Superior temporal gyrus (tissue), 1 donor: ENCODE measurements around the gene RRAGB.
"Not testable (repeated sequence)": the region's sequence is repeated elsewhere in the genome, so short reads cannot be mapped to it uniquely, and the experiment has no call there.

Source experiments
- DNase-seq: peaks from one replicate; pipeline ENCODE4 v3.0.0-alpha.2; 2016; ENCODE audit errors: extremely low spot score

RRAGB gene, protein sequence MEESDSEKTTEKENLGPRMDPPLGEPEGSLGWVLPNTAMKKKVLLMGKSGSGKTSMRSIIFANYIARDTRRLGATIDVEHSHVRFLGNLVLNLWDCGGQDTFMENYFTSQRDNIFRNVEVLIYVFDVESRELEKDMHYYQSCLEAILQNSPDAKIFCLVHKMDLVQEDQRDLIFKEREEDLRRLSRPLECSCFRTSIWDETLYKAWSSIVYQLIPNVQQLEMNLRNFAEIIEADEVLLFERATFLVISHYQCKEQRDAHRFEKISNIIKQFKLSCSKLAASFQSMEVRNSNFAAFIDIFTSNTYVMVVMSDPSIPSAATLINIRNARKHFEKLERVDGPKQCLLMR

DNA sequence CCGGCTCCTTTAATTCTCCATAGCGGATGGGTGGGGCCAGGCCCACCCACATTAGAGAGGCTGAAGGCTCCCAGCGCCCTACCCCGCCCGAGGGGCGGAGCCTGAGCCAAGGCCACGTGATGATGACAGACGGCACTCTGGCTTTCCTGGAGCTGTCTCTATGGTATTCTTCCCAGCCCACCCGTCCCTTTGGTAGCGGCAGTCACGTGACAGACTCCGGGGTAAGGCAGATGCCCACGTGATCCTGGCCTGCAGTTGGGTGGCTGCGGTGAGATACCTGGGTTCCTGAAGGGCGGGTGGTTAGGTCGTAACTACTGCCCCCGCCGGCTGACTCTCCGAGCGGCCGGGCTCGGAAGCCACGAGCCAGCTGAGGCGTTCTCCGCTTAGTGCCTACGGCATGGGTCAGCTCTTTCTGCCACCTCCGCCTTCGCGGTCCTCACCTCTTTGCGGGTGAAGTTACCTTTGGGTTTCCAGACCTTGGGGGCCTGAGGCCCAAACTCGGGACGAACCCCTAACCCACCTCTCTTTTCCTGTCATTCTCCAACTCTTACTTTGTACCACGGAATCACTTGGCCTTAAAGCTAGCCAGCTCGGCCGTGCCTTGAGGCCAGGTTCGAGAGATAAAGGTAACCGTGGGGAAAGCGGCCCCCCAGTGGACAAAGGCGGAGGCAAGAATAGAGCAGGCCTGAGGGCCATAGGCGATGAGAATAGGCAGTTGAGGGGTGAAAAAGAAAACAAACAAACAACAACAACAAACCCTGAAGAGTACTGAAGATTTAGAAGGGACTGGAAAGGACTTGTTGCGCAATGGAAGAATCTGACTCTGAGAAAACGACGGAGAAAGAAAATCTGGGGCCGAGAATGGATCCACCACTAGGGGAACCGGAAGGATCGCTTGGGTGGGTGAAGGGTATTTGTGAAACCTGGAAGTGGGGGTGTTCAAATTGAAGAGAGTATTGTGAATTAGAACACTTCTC, at the start of gene RRAGB:
TSS of gene RRAGB (plus strand) at position 229 of the 977 bp plus-strand sequence. CDS start at position 808, 579 bp downstream.
- DNase-seq: peak; percentile 93

DNA sequence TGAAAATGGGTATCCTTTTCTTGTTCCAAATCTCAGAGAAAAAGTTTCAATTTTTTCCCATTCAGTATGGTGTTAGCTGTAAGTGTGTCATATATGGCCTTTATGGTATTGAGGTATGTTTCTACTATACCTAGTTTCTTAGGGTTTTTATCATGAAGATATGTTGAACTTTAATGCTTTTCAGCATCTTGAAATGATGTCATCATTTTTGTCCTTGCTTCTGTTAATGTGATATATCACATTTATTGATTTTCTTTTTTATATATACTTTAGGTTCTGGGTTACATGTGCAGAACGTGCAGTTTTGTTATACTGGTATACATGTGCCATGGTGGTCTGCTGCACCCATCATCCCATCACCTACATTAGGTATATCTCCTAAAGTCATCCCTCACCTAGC, 49.5 kb upstream of the RRAGB start:
- no peak for DNase-seq

DNA sequence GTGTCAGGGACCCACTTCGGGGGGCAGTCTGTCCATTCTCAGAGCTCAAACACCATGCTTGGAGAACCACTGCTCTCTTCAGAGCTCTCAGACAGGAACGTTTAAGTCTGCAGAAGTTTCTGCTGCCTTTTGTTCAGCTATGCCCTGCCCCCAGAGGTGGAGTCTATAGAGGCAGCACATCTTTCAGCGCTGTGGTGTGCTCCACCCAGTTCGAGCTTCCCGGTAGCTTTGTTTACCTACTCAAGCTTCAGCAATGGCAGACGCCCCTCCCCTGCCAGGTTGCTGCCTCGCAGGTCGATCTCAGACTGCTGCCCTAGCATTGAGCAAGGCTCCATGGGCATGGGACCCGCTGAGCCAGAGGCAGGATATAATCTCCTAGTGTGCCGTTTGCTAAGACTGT, 29.0 kb upstream of the RRAGB start:
- DNase-seq: not testable (repeated sequence)

DNA sequence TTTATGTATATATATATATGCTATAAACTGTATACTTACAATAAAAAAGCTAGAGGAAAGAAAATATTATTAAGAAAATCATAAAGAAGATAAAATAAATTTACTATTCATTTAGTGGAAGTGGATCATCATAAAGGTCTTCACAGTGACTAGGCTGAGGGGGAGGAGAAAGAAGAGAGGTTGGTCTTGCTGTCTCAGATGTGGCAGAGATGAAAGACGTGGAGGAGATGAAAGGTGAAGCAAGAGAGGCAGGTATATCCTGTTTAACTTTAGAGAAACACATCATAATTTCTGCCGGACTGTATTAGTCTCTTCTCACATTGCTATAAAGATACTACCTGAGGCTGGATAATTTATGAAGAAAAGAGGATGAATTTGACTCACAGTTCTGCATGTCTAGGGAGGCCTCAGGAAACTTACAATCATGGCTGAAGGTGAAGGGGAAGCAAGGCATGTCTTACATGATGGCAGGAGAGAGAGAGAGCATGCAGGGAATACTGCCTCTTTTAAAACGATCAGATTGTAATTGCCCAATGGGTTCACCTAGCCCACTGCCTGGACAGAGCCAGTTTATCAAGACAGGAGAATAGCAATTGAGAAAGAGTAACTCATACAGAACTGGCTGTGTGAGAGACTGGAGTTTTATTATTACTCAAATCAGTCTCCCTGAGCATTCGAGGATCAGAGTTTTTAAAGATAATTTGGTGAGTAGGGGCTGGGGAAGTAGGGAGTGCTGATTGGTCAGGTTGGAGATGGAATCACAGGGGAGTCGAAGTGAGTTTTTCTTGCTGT, 22.1 kb upstream of the RRAGB start:
- no peak for DNase-seq

DNA sequence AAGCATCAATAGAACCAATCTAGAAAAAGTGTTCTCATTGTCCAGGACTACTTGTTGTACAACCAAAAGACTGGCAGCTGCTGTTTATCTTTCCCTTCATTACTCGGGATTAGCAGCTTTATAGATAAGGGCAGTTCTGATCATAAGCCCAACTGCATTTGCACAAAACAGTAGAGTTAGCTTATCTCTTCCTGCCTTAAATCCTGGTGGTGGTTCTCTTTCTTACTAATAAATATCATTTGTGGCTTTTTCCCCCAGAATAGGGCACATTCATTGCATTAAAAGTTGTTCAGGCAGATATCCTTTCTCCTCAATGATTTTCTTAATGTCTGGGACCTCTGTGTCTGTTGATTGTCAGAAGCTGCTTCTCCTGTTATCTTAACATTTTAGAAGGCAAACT, 20.2 kb upstream of the RRAGB start:
- DNase-seq: no peak

DNA sequence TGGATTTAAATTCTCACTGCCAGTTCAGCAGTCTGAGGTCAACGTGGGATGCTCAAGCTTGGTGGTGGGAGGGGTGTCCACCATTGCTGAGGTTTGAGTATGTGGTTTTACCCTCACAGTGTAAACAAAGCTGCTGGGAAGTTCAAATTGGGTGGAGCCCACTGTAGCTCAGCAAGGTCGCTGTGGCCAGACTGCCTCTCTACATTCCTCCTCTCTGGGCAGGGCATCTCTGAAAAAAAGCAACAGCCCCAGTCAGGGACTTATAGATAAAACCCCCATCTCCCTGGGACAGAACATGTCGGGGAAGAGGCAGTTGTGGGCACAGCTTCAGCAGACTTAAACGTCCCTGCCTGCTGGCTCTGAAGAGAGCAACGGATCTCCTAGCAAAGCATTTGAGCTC, 14.9 kb upstream of the RRAGB start:
- no peak for DNase-seq

DNA sequence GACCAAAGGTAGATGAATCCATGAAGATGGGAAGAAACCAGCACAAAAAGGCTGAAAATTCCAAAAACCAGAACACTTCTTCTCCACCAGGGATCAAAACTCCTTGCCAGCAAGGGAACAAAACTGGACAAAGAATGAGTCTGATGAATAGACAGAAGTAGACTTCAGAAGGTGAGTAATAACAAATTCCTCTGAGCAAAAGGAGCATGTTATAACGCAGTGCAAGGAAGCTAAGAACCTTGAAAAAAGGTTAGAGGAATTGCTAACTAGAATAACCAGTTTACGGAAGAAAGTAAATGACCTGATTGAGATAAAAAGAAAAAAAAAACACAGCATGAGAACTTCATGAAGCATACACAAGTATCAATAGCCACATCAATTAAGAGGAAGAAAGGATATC, 14.1 kb upstream of the RRAGB start:
- DNase-seq: not testable (repeated sequence)

DNA sequence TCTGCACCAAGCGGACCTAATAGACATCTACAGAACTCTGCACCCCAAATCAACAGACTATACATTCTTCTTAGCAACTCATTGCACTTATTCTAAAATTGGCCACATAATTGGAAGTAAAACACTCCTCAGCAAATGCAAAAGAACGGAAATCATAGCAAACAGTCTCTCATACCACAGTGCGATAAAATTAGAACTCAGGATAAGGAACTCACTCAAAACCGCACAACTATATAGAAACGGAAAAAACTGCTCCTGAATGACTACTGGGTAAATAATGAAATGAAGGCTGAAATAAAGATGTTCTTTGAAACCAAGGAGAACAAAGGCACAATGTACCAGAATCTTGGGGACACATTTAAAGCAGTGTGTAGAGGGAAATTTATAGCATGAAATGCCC, 12.5 kb upstream of the RRAGB start:
- DNase-seq: not testable (repeated sequence)

DNA sequence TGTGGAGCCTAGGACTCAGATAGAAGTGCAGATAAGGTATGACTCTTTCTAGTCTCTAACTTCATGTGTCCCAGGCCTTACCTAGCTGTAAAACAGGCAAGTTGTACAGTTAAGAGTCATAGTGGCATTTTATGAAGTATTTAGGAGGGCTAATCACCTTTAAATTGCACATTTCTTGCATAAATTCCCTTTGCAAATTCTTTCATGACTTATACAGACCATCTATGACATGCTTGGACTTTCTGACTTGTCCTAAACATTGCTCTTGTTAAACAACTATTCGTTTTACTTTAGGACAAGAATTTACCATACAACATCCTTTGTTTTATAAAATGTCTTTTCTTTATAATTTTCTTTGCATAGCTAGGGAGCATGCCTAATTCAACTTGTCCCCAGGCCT, 7.8 kb upstream of the RRAGB start:
- DNase-seq: no peak

DNA sequence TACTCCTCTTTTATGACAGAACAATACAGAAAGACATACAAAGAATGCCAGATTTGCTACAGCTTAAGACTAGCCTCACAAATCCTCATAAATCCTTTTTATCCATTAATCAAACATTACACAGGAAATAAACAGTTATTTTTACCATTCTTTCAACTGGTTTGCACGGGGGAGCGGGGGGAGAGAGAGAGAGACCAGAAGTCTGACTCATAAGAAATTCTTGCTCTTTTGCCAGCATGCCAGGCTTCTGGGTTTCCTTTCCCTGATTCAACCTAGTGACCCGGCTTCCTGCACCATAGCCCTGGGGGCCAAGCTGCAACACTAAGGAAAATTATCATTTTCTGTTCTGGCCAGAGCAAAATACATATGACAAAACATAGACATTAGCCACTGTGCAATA, 6.8 kb upstream of the RRAGB start:
- DNase-seq: no peak

DNA sequence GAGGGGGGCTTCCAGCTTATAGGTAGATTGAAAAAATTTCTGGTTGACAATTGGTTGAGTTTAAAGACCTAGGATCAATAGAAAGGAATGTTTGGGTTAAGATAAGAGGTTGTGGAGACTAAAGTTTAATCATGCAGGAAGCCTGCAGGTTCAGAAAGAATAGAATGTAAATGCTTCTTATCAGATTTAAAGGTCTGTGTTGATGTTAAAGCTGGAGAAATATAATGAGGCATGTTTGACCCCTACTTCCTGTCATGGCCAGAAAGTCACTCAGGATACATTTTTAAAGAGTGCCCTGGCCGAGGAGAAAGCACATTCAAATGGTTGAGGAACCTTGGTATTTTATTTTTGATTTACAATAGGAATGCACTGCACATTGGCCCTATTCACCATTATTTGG, 3.9 kb upstream of the RRAGB start:
- no peak for DNase-seq

DNA sequence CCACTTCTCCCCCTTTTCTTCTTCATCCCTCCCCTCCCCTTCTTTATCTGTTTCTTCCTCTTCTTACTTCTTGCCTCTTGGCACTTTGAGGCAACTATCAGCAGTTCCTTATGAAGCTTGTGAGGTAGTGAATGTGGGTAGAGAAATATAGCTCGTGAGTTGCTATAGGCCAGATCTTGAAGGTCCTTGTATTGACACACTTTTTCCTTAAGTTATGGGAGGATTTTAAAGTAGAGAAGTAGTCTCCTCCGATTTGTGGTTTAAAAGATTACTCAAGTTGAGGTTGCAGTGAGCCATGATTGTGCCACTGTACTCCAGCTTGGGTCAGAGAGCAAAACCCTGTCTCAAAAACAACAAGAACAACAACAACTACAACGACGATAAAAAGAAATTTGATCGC, 3.4 kb upstream of the RRAGB start:
- DNase-seq: no peak

DNA sequence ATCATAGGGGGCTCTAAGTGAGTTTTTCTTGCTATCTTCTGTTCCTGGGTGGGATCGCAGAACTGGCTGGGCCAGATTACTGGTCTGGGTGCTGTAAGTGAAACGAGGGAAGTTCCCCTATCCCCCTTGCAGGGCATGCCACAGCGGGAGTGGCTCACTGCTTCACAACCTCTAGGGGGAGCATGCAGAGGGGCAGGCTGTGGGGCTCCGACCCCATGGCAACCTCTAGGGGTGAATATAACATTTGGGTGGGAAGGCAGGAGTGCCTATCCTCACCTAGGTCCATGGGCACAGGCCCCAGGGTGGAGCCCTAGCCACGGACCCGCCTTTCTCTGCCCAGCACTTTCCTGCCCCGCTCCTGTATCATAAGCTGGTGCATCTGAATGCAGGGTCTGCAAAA, 1.7 kb upstream of the RRAGB start:
- DNase-seq: no peak

DNA sequence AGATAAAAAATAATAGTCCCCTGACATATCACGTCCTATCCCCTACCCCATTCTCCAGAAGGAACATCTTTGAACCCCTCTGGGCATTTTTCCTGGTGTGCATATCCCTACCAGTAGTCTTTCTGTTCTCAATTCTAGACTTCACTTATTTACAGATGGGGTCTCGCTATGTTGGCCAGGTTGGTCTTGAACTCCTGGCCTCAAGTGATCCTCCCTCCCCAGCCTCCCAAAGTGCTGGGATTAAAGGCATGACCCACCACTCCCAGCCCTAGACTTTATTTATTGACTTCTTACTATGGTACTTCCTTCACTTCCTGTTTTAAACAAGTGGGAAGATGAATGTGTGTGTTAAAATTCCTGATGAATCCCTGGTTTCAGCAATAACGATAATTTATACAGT, 612 bp upstream of the RRAGB start:
- DNase-seq: no peak

DNA sequence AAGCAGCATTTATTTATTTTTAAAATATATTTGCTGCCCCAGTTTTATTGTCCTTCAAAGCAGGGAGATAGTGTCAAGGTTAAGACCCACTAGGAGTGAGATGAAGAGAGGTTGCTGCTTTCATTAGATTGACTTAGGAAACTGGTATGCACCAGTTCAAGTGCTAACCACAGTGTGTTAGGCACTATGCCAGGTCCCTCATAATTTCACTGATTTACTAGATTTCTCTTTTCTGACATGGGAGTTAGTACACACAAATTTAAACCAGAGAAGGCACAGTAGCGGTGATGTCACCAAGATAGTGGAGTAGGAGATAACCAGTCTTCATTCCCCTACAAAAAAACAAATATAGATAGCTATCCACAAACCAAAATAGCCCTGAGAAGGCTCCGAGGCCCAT, 14.3 kb downstream of the RRAGB start:
- no peak for DNase-seq

DNA sequence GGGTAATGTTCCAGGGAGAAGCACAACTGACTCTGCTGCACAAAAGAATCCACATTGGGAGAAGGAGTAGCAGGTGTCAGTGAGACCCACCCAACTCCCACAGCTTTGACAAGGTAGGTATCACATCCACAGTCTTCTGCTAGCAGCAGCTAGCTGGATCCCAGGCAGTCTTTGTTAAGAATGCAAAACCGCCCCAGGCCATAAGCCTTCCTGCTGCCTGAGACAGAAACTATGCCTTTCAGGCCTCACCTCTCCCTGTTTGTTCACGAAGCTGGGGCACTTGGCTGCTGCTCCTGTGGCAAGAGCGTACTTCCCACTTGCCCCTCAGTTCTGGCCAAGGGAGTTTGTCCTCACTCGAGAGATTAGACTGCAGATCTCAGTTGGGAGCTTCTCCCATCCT, 21.4 kb downstream of the RRAGB start:
- no peak for DNase-seq

DNA sequence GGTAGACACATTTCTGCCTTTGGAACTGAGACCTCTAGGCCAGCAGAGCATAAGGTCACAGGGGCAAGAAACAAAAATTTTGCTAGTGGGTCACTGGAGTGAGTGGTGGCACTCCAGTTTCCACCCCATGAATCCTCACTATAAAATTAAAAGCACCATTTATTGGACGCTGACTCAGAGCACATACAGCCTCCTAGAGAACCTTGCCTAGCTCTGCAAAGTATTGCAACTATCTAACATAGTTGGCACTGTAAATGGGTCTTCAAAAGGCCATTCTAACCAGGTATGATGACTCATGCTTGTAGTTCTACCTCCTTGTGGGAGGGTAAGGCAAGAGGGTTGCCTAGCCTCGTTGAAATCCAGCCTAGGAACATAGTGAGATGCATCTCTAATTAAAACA, 25.1 kb downstream of the RRAGB start:
- DNase-seq: no peak

DNA sequence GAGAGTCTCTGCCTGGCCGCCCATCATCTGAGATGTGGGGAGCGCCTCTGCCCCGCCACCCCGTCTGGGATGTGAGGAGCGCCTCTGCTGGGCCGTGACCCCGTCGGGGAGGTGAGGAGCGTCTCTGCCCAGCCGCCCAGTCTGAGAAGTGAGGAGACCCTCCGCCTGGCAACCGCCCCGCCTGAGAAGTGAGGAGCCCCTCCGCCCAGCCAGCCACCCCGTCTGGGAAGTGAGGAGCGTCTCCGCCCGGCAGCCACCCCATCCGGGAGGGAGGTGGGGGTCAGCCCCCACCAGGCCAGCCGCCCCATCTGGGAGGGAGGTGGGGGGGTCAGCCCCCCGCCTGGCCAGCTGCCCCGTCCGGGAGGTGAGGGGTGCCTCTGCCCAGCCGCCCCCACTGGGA, 30.9 kb downstream of the RRAGB start:
- DNase-seq: not testable (repeated sequence)

DNA sequence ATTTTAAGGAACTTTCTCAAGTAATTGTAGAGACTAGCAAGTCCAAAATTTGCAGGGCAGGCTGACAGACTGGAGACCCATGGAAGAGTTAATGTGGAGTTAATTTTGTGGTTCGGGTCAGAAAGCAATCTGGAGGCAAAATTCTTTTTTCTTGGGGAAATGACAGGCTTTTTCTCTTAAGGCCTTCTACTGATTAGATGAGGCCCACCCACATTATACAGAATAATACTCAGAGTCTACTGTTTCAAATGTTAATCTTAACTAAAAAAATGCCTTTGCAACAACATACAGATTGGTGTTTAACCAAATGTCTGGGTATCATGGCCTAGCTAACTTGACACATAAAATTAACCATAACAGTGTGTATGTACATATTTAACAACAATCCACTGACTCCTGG, 32.7 kb downstream of the RRAGB start:
- no peak for DNase-seq

DNA sequence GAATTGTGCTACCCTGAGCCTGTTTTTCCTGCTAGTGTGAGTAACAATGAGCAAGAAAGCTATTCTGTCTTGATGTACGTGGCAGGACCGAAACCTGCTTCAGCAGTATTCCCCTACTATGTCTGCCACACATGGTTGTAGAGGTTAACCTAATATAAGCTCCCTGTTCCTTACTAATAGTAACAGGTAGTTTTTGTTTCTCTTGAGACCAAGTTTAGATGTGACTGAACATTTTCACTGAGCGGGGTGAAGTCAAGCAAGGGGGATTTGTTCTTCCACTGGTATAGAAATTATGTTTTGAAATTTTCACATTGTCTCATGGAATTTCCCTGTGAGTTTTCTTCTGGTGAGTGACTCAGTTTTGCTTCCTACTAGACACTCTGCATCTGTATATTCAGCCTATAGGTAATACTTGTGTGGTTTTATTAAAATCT, 37.3 kb downstream of the RRAGB start:
- no peak for DNase-seq

DNA sequence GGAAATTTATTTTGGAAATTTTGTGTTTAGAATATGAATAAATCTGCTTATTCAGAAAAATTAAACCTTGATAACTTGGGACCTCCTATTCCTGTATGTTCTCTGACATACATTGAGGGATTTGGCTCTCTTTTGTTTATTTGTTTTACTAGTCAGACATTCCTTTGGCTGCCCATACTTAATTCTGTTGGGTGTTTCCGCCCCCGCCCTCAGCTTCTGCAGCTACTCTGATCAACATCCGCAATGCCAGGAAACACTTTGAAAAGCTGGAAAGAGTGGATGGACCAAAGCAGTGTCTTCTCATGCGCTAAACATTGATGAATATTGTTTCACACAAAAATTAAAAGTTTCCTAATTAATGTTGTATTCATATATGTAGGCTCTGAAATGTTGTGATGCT, 40.5 kb downstream of the RRAGB start:
- no peak for DNase-seq

DNA sequence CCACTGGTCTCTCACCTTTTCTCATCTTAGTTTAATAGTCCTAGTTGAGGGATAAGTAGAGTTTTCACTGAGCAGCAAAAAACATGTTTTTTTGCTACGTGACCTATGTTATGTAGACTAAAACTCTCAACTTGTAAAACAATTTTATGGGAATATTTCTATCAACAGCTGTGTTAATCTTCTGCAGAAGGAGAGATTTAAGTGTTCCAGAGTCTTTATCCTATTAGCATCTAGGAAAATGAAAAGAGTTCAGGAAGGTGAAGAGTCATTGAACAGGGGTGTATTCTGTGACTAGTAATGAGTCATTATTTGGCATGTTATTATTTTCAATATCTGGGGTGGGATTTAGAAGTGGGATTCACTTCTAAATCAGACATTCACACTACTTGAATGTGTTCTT, 41.9 kb downstream of the RRAGB start:
- DNase-seq: no peak
